GM12878 (cell line): Measurements from ENCODE around the gene SYK. TPM values are rescaled to one million over a fixed set of nuclear protein-coding genes. Genes with fewer than 3 reads are reported as not detected.
A peak's percentile ranks its signal among the peaks of the same experiment; 100 is the strongest.

Experiments used
- BMI1 ChIP-seq: fragments of 450-650 bp; IDR thresholded peaks from 2 replicates; pipeline ENCODE4 v1.6.1; 2016; ENCODE audit warnings: mild to moderate bottlenecking, moderate library complexity, borderline replicate concordance
- CBX3 ChIP-seq: fragments of 200-600 bp; sonication (generic); IDR thresholded peaks from 2 replicates; pipeline ENCODE4 v1.6.1; 2016; ENCODE audit warnings: low read depth, borderline replicate concordance
- CHD4 ChIP-seq: fragments of 200-600 bp; sonication (generic); IDR thresholded peaks from 2 replicates; pipeline ENCODE4 v1.6.1; 2016; ENCODE audit warnings: mild to moderate bottlenecking
- EGR1 ChIP-seq, 2 experiments: IDR thresholded peaks; 1 replicate in 1 of 2; 2 replicates in 1 of 2; pipeline ENCODE4 v1.6.1; 2011 to 2012; ENCODE audit warnings: low read depth in 2 of 2, low read length in 2 of 2, borderline replicate concordance in 1 of 2, mild to moderate bottlenecking in 1 of 2, moderate library complexity in 1 of 2
- GABPA ChIP-seq: IDR thresholded peaks from 2 replicates; pipeline ENCODE4 v1.6.1; 2014; ENCODE audit warnings: antibody characterized with exemption, low read depth, mild to moderate bottlenecking, inconsistent platforms
- HDAC2 ChIP-seq: fragments of 200-600 bp; sonication (generic); IDR thresholded peaks from 2 replicates; pipeline ENCODE4 v1.6.1; 2017
- HDGF ChIP-seq: fragments of 450-650 bp; IDR thresholded peaks from 2 replicates; pipeline ENCODE4 v1.6.1; 2016; ENCODE audit warnings: antibody characterized with exemption
- IKZF1 ChIP-seq: fragments of 450-650 bp; conservative IDR thresholded peaks from 2 replicates; pipeline ENCODE4 v1.6.1; 2017; ENCODE audit warnings: antibody characterized with exemption, mild to moderate bottlenecking
- KDM1A ChIP-seq: fragments of 200-600 bp; sonication (generic); IDR thresholded peaks from 2 replicates; pipeline ENCODE4 v1.6.1; 2016; ENCODE audit warnings: borderline replicate concordance
- MTA2 ChIP-seq: fragments of 450-650 bp; IDR thresholded peaks from 2 replicates; pipeline ENCODE4 v1.6.1; 2016; ENCODE audit warnings: low read depth, mild to moderate bottlenecking, moderate library complexity
- MXI1 ChIP-seq: fragments of 150-350 bp; IDR thresholded peaks from 2 replicates; pipeline ENCODE4 v1.6.1; 2011; ENCODE audit warnings: low read depth, mild to moderate bottlenecking, inconsistent platforms, low read length, improper control_type of control experiment
- NBN ChIP-seq: fragments of 450-650 bp; IDR thresholded peaks from 2 replicates; pipeline ENCODE4 v1.6.1; 2016
- NFXL1 ChIP-seq: fragments of 450-650 bp; IDR thresholded peaks from 2 replicates; pipeline ENCODE4 v1.6.1; 2017; ENCODE audit warnings: antibody characterized with exemption, mild to moderate bottlenecking, borderline replicate concordance
- NR2F1 ChIP-seq: fragments of 450-650 bp; conservative IDR thresholded peaks from 2 replicates; pipeline ENCODE4 v1.6.1; 2017; ENCODE audit warnings: mild to moderate bottlenecking
- PML ChIP-seq: IDR thresholded peaks from 2 replicates; pipeline ENCODE4 v1.6.1; 2012; ENCODE audit warnings: low read length, inconsistent platforms
- POLR2AphosphoS2 ChIP-seq: IDR thresholded peaks from 2 replicates; pipeline ENCODE4 v1.6.1; 2011; ENCODE audit warnings: low read depth, mild to moderate bottlenecking, low read length, improper control_type of control experiment, moderate library complexity
- RAD21 ChIP-seq: IDR thresholded peaks from 2 replicates; pipeline ENCODE4 v1.6.1; 2011; ENCODE audit warnings: mild to moderate bottlenecking, low read depth, low read length, moderate library complexity; ENCODE audit not compliant: insufficient read depth
- SMAD1 ChIP-seq: fragments of 450-650 bp; IDR thresholded peaks from 2 replicates; pipeline ENCODE4 v1.6.1; 2018; ENCODE audit warnings: mild to moderate bottlenecking, low read depth; ENCODE audit not compliant: partially characterized antibody
- SMAD5 ChIP-seq: IDR thresholded peaks from 2 replicates; pipeline ENCODE4 v1.6.1; 2016; ENCODE audit warnings: antibody characterized with exemption, low read depth
- SP1 ChIP-seq: IDR thresholded peaks from one replicate; pipeline ENCODE4 v1.6.1; 2011; ENCODE audit warnings: low read depth, low read length
- SRF ChIP-seq, 2 experiments: IDR thresholded peaks; 2 replicates each; pipeline ENCODE4 v1.6.1; 2011; ENCODE audit warnings: low read depth in 2 of 2, low read length in 2 of 2, mild to moderate bottlenecking in 1 of 2, moderate library complexity in 1 of 2
- STAT1 ChIP-seq: fragments of 450-650 bp; conservative IDR thresholded peaks from 2 replicates; pipeline ENCODE4 v1.6.1; 2014; ENCODE audit warnings: antibody characterized with exemption, mild to moderate bottlenecking
- STAT3 ChIP-seq: IDR thresholded peaks from 2 replicates; pipeline ENCODE4 v1.6.1; 2011; ENCODE audit warnings: low read depth, low read length, improper control_type of control experiment
- YY1 ChIP-seq: IDR thresholded peaks from 2 replicates; pipeline ENCODE4 v1.6.1; 2011; ENCODE audit warnings: low read depth, mild to moderate bottlenecking, low read length
- ZNF274 ChIP-seq: IDR thresholded peaks from one replicate; pipeline ENCODE4 v1.8.0; 2011; ENCODE audit not compliant: insufficient read length, insufficient read depth
- ZSCAN29 ChIP-seq: fragments of 450-650 bp; IDR thresholded peaks from 2 replicates; pipeline ENCODE4 v1.6.1; 2017; ENCODE audit warnings: mild to moderate bottlenecking, moderate library complexity
- polyA plus RNA-seq, 11 experiments: library from polyadenylated mRNA; depleted of rRNA in 4 of 11; unstranded in 6 of 11; stranded (reverse) in 5 of 11; fragments of >200 nt; fragmentation: Nextera tagmentation in 4 of 11; fragmentation: Illumina TruSeq in 1 of 11; extraction: Ambion mirVana in 4 of 11; extraction: Trizol in 1 of 11; gene quantifications; 1 replicate in 1 of 11; 2 replicates in 10 of 11; pipeline versions ENCODE4 v1.2.1 to v1.2.3, GENCODE V29; 2011 to 2016; ENCODE audit warnings: inconsistent platforms in 2 of 11, missing spikeins in 2 of 11, low read depth in 1 of 11
- total RNA-seq, 4 experiments: library from RNA; depleted of rRNA in 3 of 4; stranded (reverse); fragments of >200 nt in 3 of 4; fragmentation: Illumina TruSeq in 1 of 4; extraction: Trizol in 1 of 4; gene quantifications; 2 replicates each; pipeline versions ENCODE4 v1.2.1 to v1.2.3, GENCODE V29; 2013 to 2021
- TF ChIP-seq, protein P1 (sequence below): fragments of 450-650 bp; IDR thresholded peaks from 2 replicates; pipeline ENCODE4 v1.6.1; 2017; ENCODE audit warnings: antibody characterized with exemption, mild to moderate bottlenecking, moderate library complexity
- TF ChIP-seq, protein P2 (sequence below): fragments of 450-650 bp; IDR thresholded peaks from 2 replicates; pipeline ENCODE4 v1.6.1; 2017; ENCODE audit warnings: mild to moderate bottlenecking
- TF ChIP-seq, protein P3 (sequence below): fragments of 450-650 bp; IDR thresholded peaks from 2 replicates; pipeline ENCODE4 v1.6.1; 2014; ENCODE audit warnings: mild to moderate bottlenecking
- TF ChIP-seq, protein P4 (sequence below): IDR thresholded peaks from 2 replicates; pipeline ENCODE4 v1.6.1; 2012; ENCODE audit warnings: low read depth, low read length, improper control_type of control experiment

SYK gene
- total and polyA plus RNA-seq, 10 of the 15 experiments (the other 5 are each of a cell fraction or from before 2014, with no cell fraction given), result 6.5 to 135 (median 68.8) TPM

DNA sequence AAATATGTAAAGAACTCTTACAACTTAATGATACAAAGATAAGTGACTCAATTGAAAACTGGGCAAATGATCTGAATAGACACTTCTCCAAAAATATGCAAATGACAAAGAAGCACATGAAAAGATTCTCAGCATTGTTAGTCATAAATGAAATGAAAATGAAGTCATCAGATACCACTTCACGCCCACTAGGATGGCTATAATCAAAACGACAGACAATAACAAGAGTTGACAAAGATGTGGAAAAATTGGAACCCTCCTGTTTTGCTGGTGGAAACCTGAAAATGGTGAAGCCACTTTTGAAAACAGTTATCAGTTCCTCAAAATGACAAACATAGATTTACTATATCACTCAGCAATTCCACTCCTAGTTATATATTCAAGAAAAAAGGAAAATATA is 7.9 kb upstream of the SYK start (continued):
- TF ChIP-seq RAD21, result no peak
- peak; percentile 58; the same call in 1 of the 2 replicates for TF ChIP-seq PML
- no peak for TF ChIP-seq MTA2
- TF ChIP-seq, protein P1, sequence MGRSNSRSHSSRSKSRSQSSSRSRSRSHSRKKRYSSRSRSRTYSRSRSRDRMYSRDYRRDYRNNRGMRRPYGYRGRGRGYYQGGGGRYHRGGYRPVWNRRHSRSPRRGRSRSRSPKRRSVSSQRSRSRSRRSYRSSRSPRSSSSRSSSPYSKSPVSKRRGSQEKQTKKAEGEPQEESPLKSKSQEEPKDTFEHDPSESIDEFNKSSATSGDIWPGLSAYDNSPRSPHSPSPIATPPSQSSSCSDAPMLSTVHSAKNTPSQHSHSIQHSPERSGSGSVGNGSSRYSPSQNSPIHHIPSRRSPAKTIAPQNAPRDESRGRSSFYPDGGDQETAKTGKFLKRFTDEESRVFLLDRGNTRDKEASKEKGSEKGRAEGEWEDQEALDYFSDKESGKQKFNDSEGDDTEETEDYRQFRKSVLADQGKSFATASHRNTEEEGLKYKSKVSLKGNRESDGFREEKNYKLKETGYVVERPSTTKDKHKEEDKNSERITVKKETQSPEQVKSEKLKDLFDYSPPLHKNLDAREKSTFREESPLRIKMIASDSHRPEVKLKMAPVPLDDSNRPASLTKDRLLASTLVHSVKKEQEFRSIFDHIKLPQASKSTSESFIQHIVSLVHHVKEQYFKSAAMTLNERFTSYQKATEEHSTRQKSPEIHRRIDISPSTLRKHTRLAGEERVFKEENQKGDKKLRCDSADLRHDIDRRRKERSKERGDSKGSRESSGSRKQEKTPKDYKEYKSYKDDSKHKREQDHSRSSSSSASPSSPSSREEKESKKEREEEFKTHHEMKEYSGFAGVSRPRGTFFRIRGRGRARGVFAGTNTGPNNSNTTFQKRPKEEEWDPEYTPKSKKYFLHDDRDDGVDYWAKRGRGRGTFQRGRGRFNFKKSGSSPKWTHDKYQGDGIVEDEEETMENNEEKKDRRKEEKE, result no peak
- TF ChIP-seq YY1, result no peak
- TF ChIP-seq, protein P2, sequence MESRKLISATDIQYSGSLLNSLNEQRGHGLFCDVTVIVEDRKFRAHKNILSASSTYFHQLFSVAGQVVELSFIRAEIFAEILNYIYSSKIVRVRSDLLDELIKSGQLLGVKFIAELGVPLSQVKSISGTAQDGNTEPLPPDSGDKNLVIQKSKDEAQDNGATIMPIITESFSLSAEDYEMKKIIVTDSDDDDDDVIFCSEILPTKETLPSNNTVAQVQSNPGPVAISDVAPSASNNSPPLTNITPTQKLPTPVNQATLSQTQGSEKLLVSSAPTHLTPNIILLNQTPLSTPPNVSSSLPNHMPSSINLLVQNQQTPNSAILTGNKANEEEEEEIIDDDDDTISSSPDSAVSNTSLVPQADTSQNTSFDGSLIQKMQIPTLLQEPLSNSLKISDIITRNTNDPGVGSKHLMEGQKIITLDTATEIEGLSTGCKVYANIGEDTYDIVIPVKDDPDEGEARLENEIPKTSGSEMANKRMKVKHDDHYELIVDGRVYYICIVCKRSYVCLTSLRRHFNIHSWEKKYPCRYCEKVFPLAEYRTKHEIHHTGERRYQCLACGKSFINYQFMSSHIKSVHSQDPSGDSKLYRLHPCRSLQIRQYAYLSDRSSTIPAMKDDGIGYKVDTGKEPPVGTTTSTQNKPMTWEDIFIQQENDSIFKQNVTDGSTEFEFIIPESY, result no peak
- TF ChIP-seq SRF (IDR thresholded peaks at IDR 0.05; ENCODE audit: low read depth in 2 of 2, low read length in 2 of 2), result no peak
- TF ChIP-seq HDAC2, result no peak
- TF ChIP-seq SMAD1, result no peak
- TF ChIP-seq ZNF274, result no peak
- peak; percentile 37; the same call in 1 of the 2 replicates for TF ChIP-seq IKZF1
- 0 out of 2 replicates have a peak, but pooled peaks have one; percentile 48 for TF ChIP-seq GABPA
- no peak for TF ChIP-seq STAT3
- TF ChIP-seq BMI1, result 0 out of 2 replicates have a peak, but pooled peaks have one; percentile 29
- no peak for TF ChIP-seq STAT1
- TF ChIP-seq ZSCAN29, result no peak
- TF ChIP-seq, protein P3, sequence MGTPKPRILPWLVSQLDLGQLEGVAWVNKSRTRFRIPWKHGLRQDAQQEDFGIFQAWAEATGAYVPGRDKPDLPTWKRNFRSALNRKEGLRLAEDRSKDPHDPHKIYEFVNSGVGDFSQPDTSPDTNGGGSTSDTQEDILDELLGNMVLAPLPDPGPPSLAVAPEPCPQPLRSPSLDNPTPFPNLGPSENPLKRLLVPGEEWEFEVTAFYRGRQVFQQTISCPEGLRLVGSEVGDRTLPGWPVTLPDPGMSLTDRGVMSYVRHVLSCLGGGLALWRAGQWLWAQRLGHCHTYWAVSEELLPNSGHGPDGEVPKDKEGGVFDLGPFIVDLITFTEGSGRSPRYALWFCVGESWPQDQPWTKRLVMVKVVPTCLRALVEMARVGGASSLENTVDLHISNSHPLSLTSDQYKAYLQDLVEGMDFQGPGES, result no peak
- TF ChIP-seq EGR1 (IDR thresholded peaks at IDR 0.05; ENCODE audit: borderline replicate concordance in 1 of 2, low read depth in 2 of 2, low read length in 2 of 2), result no peak
- TF ChIP-seq CHD4, result no peak
- TF ChIP-seq SMAD5, result no peak
- TF ChIP-seq MXI1, result no peak
- TF ChIP-seq HDGF, result no peak
- no peak for TF ChIP-seq SP1
- TF ChIP-seq NBN, result 0 out of 2 replicates have a peak, but pooled peaks have one; percentile 26
- TF ChIP-seq, protein P4, sequence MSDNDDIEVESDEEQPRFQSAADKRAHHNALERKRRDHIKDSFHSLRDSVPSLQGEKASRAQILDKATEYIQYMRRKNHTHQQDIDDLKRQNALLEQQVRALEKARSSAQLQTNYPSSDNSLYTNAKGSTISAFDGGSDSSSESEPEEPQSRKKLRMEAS, result no peak
- TF ChIP-seq CBX3, result no peak
- TF ChIP-seq NFXL1, result no peak
- TF ChIP-seq KDM1A, result no peak
- TF ChIP-seq POLR2AphosphoS2, result no peak
- TF ChIP-seq NR2F1, result peak; percentile 41; the same call in 1 of the 2 replicates
